PC-3 (cell line): ENCODE results near the gene CHD5. TPM values are rescaled to one million over a fixed set of nuclear protein-coding genes. Genes with fewer than 3 reads are reported as not detected.

Experiments used
- ATAC-seq: fragments of 200-7000 bp; cut with Tn5 transposase; 2 replicates; pipeline ENCODE4 v1.9.1; 2020; ENCODE audit warnings: mild to moderate bottlenecking, moderate library complexity
- BruUV-seq: library from RNA; stranded (reverse); fragments of 400-500 nt; replicated peaks from 2 replicates; lab custom pipeline; 2021; lab: Mats Ljungman, UMichigan
- CTCF ChIA-PET: fragments of 300-600 bp; sonication (Branson Sonifier 250); formaldehyde crosslinking; loops from one replicate; lab custom pipeline; 2022; ENCODE audit warnings: antibody characterized with exemption; lab: Charles Lee
- POLR2A ChIA-PET: fragments of 300-600 bp; sonication (Branson Sonifier 250); formaldehyde crosslinking; loops from one replicate; lab custom pipeline; 2022; ENCODE audit warnings: antibody characterized with exemption; ENCODE audit not compliant: unreplicated experiment; lab: Charles Lee
- DNase-seq: peaks from one replicate; pipeline ENCODE4 v3.0.0-alpha.2; 2015
- H2AFZ ChIP-seq: fragments of 300-600 bp; sonication (generic); 2 replicates; pipeline ENCODE4 v1.6.0; 2016; ENCODE audit warnings: antibody characterized with exemption, low read length
- H3F3A ChIP-seq: fragments of 300-600 bp; sonication (generic); one replicate; pipeline ENCODE4 v1.6.0; 2017; ENCODE audit warnings: antibody characterized with exemption, low read length, control low read depth, mild to moderate bottlenecking; ENCODE audit not compliant: unreplicated experiment
- H3K27ac ChIP-seq: fragments of 300-600 bp; sonication (generic); 2 replicates; pipeline ENCODE4 v1.5.1; 2016; ENCODE audit warnings: mild to moderate bottlenecking, low read length
- H3K27me3 ChIP-seq: fragments of 300-600 bp; sonication (generic); 2 replicates; pipeline ENCODE4 v1.6.1; 2016; ENCODE audit warnings: low read length, mixed read lengths
- H3K36me3 ChIP-seq: fragments of 300-600 bp; sonication (generic); 2 replicates; pipeline ENCODE4 v1.6.1; 2016; ENCODE audit warnings: low read depth, mixed run types, low read length, mixed read lengths
- H3K4me1 ChIP-seq: fragments of 300-600 bp; sonication (generic); 2 replicates; pipeline ENCODE4 v1.5.1; 2016; ENCODE audit warnings: low read length; ENCODE audit not compliant: insufficient read depth
- H3K4me2 ChIP-seq: fragments of 300-600 bp; sonication (generic); 2 replicates; pipeline ENCODE4 v1.6.0; 2016; ENCODE audit warnings: low read length
- H3K4me3 ChIP-seq: fragments of 300-600 bp; sonication (generic); 2 replicates; pipeline ENCODE4 v1.5.1; 2016; ENCODE audit warnings: mild to moderate bottlenecking, low read length, mixed read lengths
- H3K79me2 ChIP-seq: fragments of 300-600 bp; sonication (generic); 2 replicates; pipeline ENCODE4 v1.6.1; 2017; ENCODE audit warnings: low read length, mixed read lengths
- H3K9ac ChIP-seq: fragments of 300-600 bp; sonication (generic); 2 replicates; pipeline ENCODE4 v1.6.0; 2016; ENCODE audit warnings: mild to moderate bottlenecking, low read length
- H3K9me2 ChIP-seq: fragments of 300-600 bp; sonication (generic); replicated peaks from 2 replicates; pipeline ENCODE4 v1.6.1; 2016; ENCODE audit warnings: mixed run types, low read length, mixed read lengths
- H3K9me3 ChIP-seq: fragments of 300-600 bp; sonication (generic); 2 replicates; pipeline ENCODE4 v1.6.1; 2016; ENCODE audit warnings: low read length, mixed read lengths
- H4K20me1 ChIP-seq: fragments of 300-600 bp; sonication (generic); 2 replicates; pipeline ENCODE4 v1.6.1; 2016; ENCODE audit warnings: low read length, mixed read lengths
- CTCF ChIP-seq: fragments of 300-600 bp; sonication (generic); conservative IDR thresholded peaks from 2 replicates; pipeline ENCODE4 v1.5.1; 2017; ENCODE audit warnings: antibody characterized with exemption, low read depth, mild to moderate bottlenecking, low read length
- EZH2 ChIP-seq: fragments of 300-600 bp; sonication (generic); IDR thresholded peaks from one replicate; pipeline ENCODE4 v1.6.1; 2017; ENCODE audit warnings: antibody characterized with exemption, mild to moderate bottlenecking, low read length; ENCODE audit not compliant: unreplicated experiment
- EZH2phosphoT487 ChIP-seq: fragments of 300-600 bp; sonication (generic); IDR thresholded peaks from 2 replicates; pipeline ENCODE4 v1.6.1; 2018; ENCODE audit warnings: mild to moderate bottlenecking, antibody characterized with exemption, low read length, borderline replicate concordance
- intact Hi-C: fragments of 100-400 bp; cut with micrococcal nuclease; formaldehyde crosslinking; loops from 2 replicates; pipeline ENCODE4 v1.9.0; 2023
- total RNA-seq: library from RNA; depleted of rRNA; stranded (reverse); fragments of >200 nt; gene quantifications from 2 replicates; pipeline ENCODE4 v1.2.3, GENCODE V29; 2014

Gene CHD5
- total RNA-seq, 1 experiment from 2014 or later, result 0.55 TPM

DNA sequence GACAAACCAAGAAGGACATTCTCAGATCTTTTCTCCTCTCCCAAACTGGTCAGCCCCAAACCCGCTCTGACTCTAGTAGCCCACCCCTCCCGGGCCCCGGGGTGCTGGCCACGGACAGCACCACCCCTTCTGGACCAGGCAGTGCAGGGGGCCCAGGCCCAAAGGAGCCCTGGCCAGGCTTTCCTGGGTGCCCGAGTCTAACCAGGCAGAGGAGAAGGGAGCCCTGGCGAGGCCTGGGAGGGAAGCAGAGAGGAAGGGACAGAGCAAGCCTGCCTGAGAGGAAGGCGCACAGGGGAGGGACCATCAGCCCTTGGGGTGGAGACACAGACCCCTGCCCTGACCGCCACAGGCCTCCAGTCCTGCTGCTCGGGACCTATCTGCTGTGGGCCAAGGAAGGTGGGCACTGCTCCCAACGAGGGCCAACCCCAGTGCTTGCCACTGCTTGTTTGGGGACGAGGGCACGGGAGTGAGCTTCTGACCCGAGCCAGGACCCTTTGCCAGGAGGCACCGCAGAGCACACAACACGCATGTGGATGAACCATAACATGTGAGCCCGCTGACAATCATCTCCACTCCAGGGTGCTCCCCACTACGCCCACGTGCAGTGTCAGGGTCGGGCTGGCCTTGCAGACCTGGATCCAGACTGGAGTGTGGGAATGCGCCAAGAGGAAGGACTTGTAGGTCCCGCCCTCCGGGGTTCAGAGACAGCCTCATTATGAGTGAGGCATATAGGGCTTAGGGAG, 76.8 kb downstream of the CHD5 start:
- ATAC-seq (no peak), DNase-seq (no peak)
- ChIA-PET CTCF (no interaction called here), POLR2A (no interaction called here)
- Histone ChIP-seq H3K79me2 (no peaks in the 10 kb centered on the region), H3K4me2 (no peak overlapping the region), H3K36me3 (no peaks in the 10 kb centered on the region), H3K9me2 (no peaks in the 10 kb centered on the region), H3K27me3 (no peaks in the 10 kb centered on the region), H3K4me3 (no peak overlapping the region), H3K4me1 (no peaks in the 10 kb centered on the region), H2AFZ (no peak overlapping the region), H3K27ac (no peak overlapping the region), H3K9ac (no peak overlapping the region), H3K9me3 (no peaks in the 10 kb centered on the region), H3F3A (no peaks in the 10 kb centered on the region), H4K20me1 (no peaks in the 10 kb centered on the region)
- BruUV-seq, result no TSS peak
- intact Hi-C loops, result no loop called here
- TF ChIP-seq EZH2 (no peak), EZH2phosphoT487 (no peak), CTCF (no peak)

DNA sequence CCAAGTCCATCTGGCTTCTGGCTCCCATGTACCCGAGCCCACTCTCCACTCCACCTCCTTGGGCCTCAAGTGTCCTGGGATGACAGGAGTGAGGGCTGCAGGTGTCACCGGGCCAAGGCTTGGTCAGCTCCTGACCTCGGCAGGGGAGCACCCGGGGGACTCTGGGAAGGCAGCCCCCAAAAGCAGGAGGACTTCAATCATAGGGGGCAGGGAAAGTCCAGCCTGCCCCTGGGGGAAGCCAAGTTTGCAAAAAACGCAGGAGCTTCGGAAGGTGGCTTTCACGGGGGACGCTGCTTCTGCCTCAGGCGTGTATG, 77.6 kb downstream of the CHD5 start:
- BruUV-seq, result no TSS peak
- Histone ChIP-seq H3K9me2 (no peaks in the 10 kb centered on the region), H3K27ac (no peak overlapping the region), H3K79me2 (no peaks in the 10 kb centered on the region), H4K20me1 (no peaks in the 10 kb centered on the region), H3K4me1 (no peaks in the 10 kb centered on the region), H3K4me2 (no peak overlapping the region), H3K9me3 (no peaks in the 10 kb centered on the region), H3K4me3 (no peak overlapping the region), H2AFZ (no peak overlapping the region), H3K27me3 (no peaks in the 10 kb centered on the region), H3F3A (no peaks in the 10 kb centered on the region), H3K36me3 (no peaks in the 10 kb centered on the region), H3K9ac (no peak overlapping the region)
- intact Hi-C loops, result no loop called here
- ATAC-seq (no peak), DNase-seq (no peak)
- TF ChIP-seq CTCF (no peak), EZH2 (no peak), EZH2phosphoT487 (no peak)
- ChIA-PET CTCF (no interaction called here), POLR2A (no interaction called here)

- POLR2A ChIA-PET, result no interaction called here
- H3F3A ChIP-seq, result no peaks in the 10 kb centered on the region
- no peaks in the 10 kb centered on the region for H3K27me3 ChIP-seq
- no peak overlapping the region for H3K9ac ChIP-seq
- no peaks in the 10 kb centered on the region for H3K79me2 ChIP-seq
- no peaks in the 10 kb centered on the region for H3K9me2 ChIP-seq
- no peaks in the 10 kb centered on the region for H4K20me1 ChIP-seq
- no peak overlapping the region for H3K4me2 ChIP-seq
- H3K4me3 ChIP-seq, result no peak overlapping the region
- intact Hi-C loops, result no loop called here
- no peak overlapping the region for H3K27ac ChIP-seq
- no TSS peak for BruUV-seq
- H2AFZ ChIP-seq, result no peak overlapping the region
- CTCF ChIA-PET, result no interaction called here
- DNase-seq (no peak), ATAC-seq (no peak)
- no peak for TF ChIP-seq EZH2
- no peak for TF ChIP-seq EZH2phosphoT487
- TF ChIP-seq CTCF, result no peak
- no peaks in the 10 kb centered on the region for H3K4me1 ChIP-seq
- H3K36me3 ChIP-seq, result no peaks in the 10 kb centered on the region
- no peaks in the 10 kb centered on the region for H3K9me3 ChIP-seq
These were observed 78.1 kb downstream of the CHD5 start for GRCh38 chr1:6101826-6102531.
